CD4-positive, alpha-beta T cell treated with Interleukin-10 for 1 hour (primary cell): ENCODE data around the gene BACH1.

Experiments used
- DNase-seq: peaks from one replicate; pipeline ENCODE4 v3.0.0-alpha.2; 2020

BACH1 gene

GRCh38 chr21:29384683-29385359 is 86.1 kb downstream of the BACH1 start:
- no peak for DNase-seq

GRCh38 chr21:29385934-29386520 is 87.3 kb downstream of the BACH1 start:
- DNase-seq, result no peak

- DNase-seq, result no peak
Observed at GRCh38 chr21:29386803-29387202, 88.1 kb downstream of the BACH1 start.

- DNase-seq, result no peak
Observed at GRCh38 chr21:29387598-29387997, 88.9 kb downstream of the BACH1 start.

GRCh38 chr21:29389136-29389535 is 90.4 kb downstream of the BACH1 start:
- no peak for DNase-seq

GRCh38 chr21:29390778-29391177 is 92.1 kb downstream of the BACH1 start:
- DNase-seq, result no peak

- DNase-seq, result no peak
Observed at GRCh38 chr21:29394051-29394450, 95.3 kb downstream of the BACH1 start.
